ENCODE results near the gene DNMT3A. TPM values are rescaled to one million over a fixed set of nuclear protein-coding genes. Genes with fewer than 3 reads are reported as not detected.
A peak's percentile ranks its signal among the peaks of the same experiment; 100 is the strongest.

The DNMT3A gene
- total and polyA plus RNA-seq, 5 experiments from 2014 or later: 17.9 to 122 (median 31.2) TPM

GRCh38 chr2:25371253-25372241, 29.8 kb upstream of the DNMT3A start:
- Mint-ChIP-seq H3K4me3 (no peak overlapping the region), H3K27ac (peak overlapping the region in 1 of 10 donors; percentile 19), H3K9me3 (no peaks in the 10 kb centered on the region), H3K27me3 (no peaks in the 10 kb centered on the region), H3K36me3 (peaks cover 0 to 3% (median 0%) of the 10 kb centered on the region in 3 donors), H3K4me1 (peaks cover 6 to 11% (median 9%) of the 10 kb centered on the region in 4 donors)
- POLR2A ChIA-PET: interaction anchor here (0.6 to 1.1 kb wide), 5 partner anchors 9 to 447 kb away, joined by 3 to 6 read pairs (median 3); no protein-coding TSS in a partner anchor
- DNase-seq: peak in 1 of 10 donors; percentile 2
- ATAC-seq: no peak

GRCh38 chr2:25369876-25370275, 28.2 kb upstream of the DNMT3A start:
- Mint-ChIP-seq H3K4me1 (peaks cover 0 to 5% (median 3%) of the 10 kb centered on the region in 4 donors), H3K4me3 (no peak overlapping the region), H3K9me3 (no peaks in the 10 kb centered on the region), H3K27me3 (no peaks in the 10 kb centered on the region), H3K36me3 (peaks cover 0 to 3% (median 0%) of the 10 kb centered on the region in 3 donors), H3K27ac (peak overlapping the region in 1 of 10 donors; percentile 67)
- POLR2A ChIA-PET: no interaction called here
- no peak for DNase-seq
- no peak for ATAC-seq

GRCh38 chr2:25369439-25369838, 27.7 kb upstream of the DNMT3A start:
- peaks cover 0 to 7% (median 4%) of the 10 kb centered on the region in 4 donors for H3K4me1 Mint-ChIP-seq
- POLR2A ChIA-PET: no interaction called here
- peaks cover 0 to 3% (median 0%) of the 10 kb centered on the region in 3 donors for H3K36me3 Mint-ChIP-seq
- no peaks in the 10 kb centered on the region for H3K27me3 Mint-ChIP-seq
- H3K9me3 Mint-ChIP-seq: no peaks in the 10 kb centered on the region
- H3K27ac Mint-ChIP-seq: no peak overlapping the region
- ATAC-seq: no peak
- H3K4me3 Mint-ChIP-seq: no peak overlapping the region
- no peak for DNase-seq

- H3K27me3 Mint-ChIP-seq: no peaks in the 10 kb centered on the region
- H3K9me3 Mint-ChIP-seq: no peaks in the 10 kb centered on the region
- no peak for ATAC-seq
- POLR2A ChIA-PET: no interaction called here
- H3K36me3 Mint-ChIP-seq: peaks cover 0 to 3% (median 0%) of the 10 kb centered on the region in 3 donors
- DNase-seq: no peak
- peaks cover 3 to 14% (median 6%) of the 10 kb centered on the region in 4 donors for H3K4me1 Mint-ChIP-seq
- H3K27ac Mint-ChIP-seq: peak overlapping the region in 1 of 10 donors; percentile 40
- no peak overlapping the region for H3K4me3 Mint-ChIP-seq
Measured at GRCh38 chr2:25368660-25369059, 26.9 kb upstream of the DNMT3A start.

- DNase-seq (no peak), ATAC-seq (no peak)
- POLR2A ChIA-PET: interaction anchor here (0.7 kb wide), 1 partner anchor 58 kb away, joined by 5 read pairs; no protein-coding TSS in a partner anchor
- peaks cover 0 to under 1% (median 0%) of the 10 kb centered on the region in 3 donors for H3K36me3 Mint-ChIP-seq
- H3K4me1 Mint-ChIP-seq: peaks cover 11 to 19% (median 14%) of the 10 kb centered on the region in 4 donors
- H3K9me3 Mint-ChIP-seq: no peaks in the 10 kb centered on the region
- H3K27ac Mint-ChIP-seq: no peak overlapping the region
- H3K4me3 Mint-ChIP-seq: no peak overlapping the region
- H3K27me3 Mint-ChIP-seq: no peaks in the 10 kb centered on the region
Measured at GRCh38 chr2:25367296-25367695, 25.6 kb upstream of the DNMT3A start.

GRCh38 chr2:25366629-25367028, 24.9 kb upstream of the DNMT3A start:
- no peak for ATAC-seq
- no peaks in the 10 kb centered on the region for H3K27me3 Mint-ChIP-seq
- POLR2A ChIA-PET: interaction anchor here (1.1 kb wide), 1 partner anchor 10 kb away, joined by 3 read pairs; no protein-coding TSS in a partner anchor
- no peaks in the 10 kb centered on the region for H3K36me3 Mint-ChIP-seq
- H3K4me3 Mint-ChIP-seq: no peak overlapping the region
- no peak for DNase-seq
- H3K27ac Mint-ChIP-seq: peak overlapping the region in 2 of 10 donors; percentile 42 to 82
- no peaks in the 10 kb centered on the region for H3K9me3 Mint-ChIP-seq
- peaks cover 14 to 21% (median 19%) of the 10 kb centered on the region in 4 donors for H3K4me1 Mint-ChIP-seq

GRCh38 chr2:25365241-25365640, 23.5 kb upstream of the DNMT3A start:
- Mint-ChIP-seq H3K4me3 (no peak overlapping the region), H3K27me3 (no peaks in the 10 kb centered on the region), H3K27ac (peak overlapping the region in 2 of 10 donors; percentile 17 to 57), H3K36me3 (no peaks in the 10 kb centered on the region), H3K9me3 (no peaks in the 10 kb centered on the region), H3K4me1 (peaks cover 14 to 24% (median 19%) of the 10 kb centered on the region in 4 donors)
- DNase-seq (no peak), ATAC-seq (no peak)
- POLR2A ChIA-PET: interaction anchor here (0.7 to 1.0 kb wide), 2 partner anchors 70 to 199 kb away, joined by 3 read pairs; no protein-coding TSS in a partner anchor

GRCh38 chr2:25363733-25364132, 22.0 kb upstream of the DNMT3A start:
- Mint-ChIP-seq H3K36me3 (no peaks in the 10 kb centered on the region), H3K27ac (peak overlapping the region in 5 of 10 donors; percentile 12 to 74 (median 44)), H3K4me3 (peak overlapping the region in 9 of 10 donors; percentile 31 to 94 (median 47)), H3K27me3 (no peaks in the 10 kb centered on the region), H3K4me1 (peaks cover 11 to 21% (median 19%) of the 10 kb centered on the region in 4 donors), H3K9me3 (no peaks in the 10 kb centered on the region)
- DNase-seq (no peak), ATAC-seq (no peak)
- POLR2A ChIA-PET: interaction anchor here (0.6 to 3.8 kb wide), 3 partner anchors 13 to 87 kb away, joined by 4 to 35 read pairs (median 19); no protein-coding TSS in a partner anchor

GRCh38 chr2:25362434-25363145, 20.9 kb upstream of the DNMT3A start:
- no peaks in the 10 kb centered on the region for H3K9me3 Mint-ChIP-seq
- no peaks in the 10 kb centered on the region for H3K27me3 Mint-ChIP-seq
- H3K4me1 Mint-ChIP-seq: peaks cover 11 to 21% (median 19%) of the 10 kb centered on the region in 4 donors
- peak overlapping the region; percentile 85 to 100 (median 94) for H3K27ac Mint-ChIP-seq
- DNase-seq (peak; percentile 36 to 76 (median 64)), ATAC-seq (peak; percentile 65 to 79)
- POLR2A ChIA-PET: interaction anchor here (0.6 to 3.8 kb wide), 25 partner anchors 9 to 146 kb away, joined by 3 to 35 read pairs (median 6); partner anchors contain the start of gene DNMT3A
- H3K4me3 Mint-ChIP-seq: peak overlapping the region; percentile 89 to 99 (median 94)
- H3K36me3 Mint-ChIP-seq: no peaks in the 10 kb centered on the region

GRCh38 chr2:25362049-25362433, 20.3 kb upstream of the DNMT3A start:
- Mint-ChIP-seq H3K36me3 (no peaks in the 10 kb centered on the region), H3K9me3 (no peaks in the 10 kb centered on the region), H3K4me1 (peaks cover 11 to 21% (median 19%) of the 10 kb centered on the region in 4 donors), H3K4me3 (peak overlapping the region; percentile 89 to 99 (median 94)), H3K27ac (peak overlapping the region; percentile 85 to 100 (median 94)), H3K27me3 (no peaks in the 10 kb centered on the region)
- ATAC-seq: peak; percentile 89 to 97
- POLR2A ChIA-PET: interaction anchor here (0.6 to 3.8 kb wide), 21 partner anchors 9 to 132 kb away, joined by 3 to 35 read pairs (median 9); partner anchors contain the start of gene DNMT3A
- DNase-seq: peak; percentile 85 to 99 (median 93)

- POLR2A ChIA-PET: interaction anchor here (0.7 to 3.8 kb wide), 21 partner anchors 13 to 146 kb away, joined by 3 to 35 read pairs (median 9); partner anchors contain the start of gene DNMT3A
- peaks cover 11 to 21% (median 19%) of the 10 kb centered on the region in 4 donors for H3K4me1 Mint-ChIP-seq
- H3K27me3 Mint-ChIP-seq: no peaks in the 10 kb centered on the region
- no peak for DNase-seq
- peak overlapping the region; percentile 89 to 99 (median 94) for H3K4me3 Mint-ChIP-seq
- ATAC-seq: no peak
- H3K27ac Mint-ChIP-seq: peak overlapping the region in 9 of 10 donors; percentile 85 to 100 (median 94)
- no peaks in the 10 kb centered on the region for H3K36me3 Mint-ChIP-seq
- no peaks in the 10 kb centered on the region for H3K9me3 Mint-ChIP-seq
Measured at GRCh38 chr2:25361261-25362048, 19.7 kb upstream of the DNMT3A start.
